ENCODE measurements around the gene KRTAP10-1.

- no peak for TF ChIP-seq CTCF (IDR thresholded peaks at IDR 0.05)
- TF ChIP-seq POLR2AphosphoS5 (IDR thresholded peaks at IDR 0.05) = no peak
- TF ChIP-seq EP300 (IDR thresholded peaks at IDR 0.05) = no peak
- no peak for TF ChIP-seq POLR2A (IDR thresholded peaks at IDR 0.05)
Observed at GRCh38 chr21:44585892-44586291, 45.9 kb upstream of the KRTAP10-1 start.
